Measurements from ENCODE around the gene CTIF.

CTIF gene

DNA sequence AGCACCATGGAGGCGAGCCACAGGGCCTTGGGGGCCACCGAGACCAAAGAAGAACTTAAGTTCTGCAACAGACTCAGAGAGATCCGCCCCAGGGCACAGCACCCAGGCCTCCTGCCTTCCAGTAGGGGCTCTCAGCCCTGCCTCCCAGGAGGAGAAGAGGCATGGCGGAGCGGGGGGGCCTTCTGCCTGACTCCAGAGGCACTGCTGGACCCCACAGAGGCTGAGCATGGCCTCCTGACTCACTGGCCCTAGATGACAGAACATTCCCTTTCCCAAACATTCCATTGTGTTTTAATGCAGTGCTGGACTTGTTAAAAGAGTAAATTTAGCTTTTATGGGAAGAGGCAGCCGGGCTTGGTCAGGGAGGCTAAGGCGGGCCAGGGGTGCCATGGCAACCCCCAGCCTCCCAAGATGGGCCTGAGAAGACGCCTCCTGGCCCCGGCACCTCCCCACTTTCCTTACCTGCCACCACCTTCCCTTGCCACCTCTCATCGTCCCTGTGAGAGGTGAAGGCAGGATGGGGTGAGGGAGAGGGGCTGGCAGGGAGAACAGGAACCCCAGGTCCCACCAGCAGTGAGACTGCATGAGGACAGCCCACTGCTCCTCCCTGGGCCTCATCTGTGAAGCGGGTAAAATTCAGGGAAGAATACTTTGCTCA is 346.6 kb downstream of the CTIF start:
- DNase-seq (ENCODE audit: low read depth, low spot score) = no peak

DNA sequence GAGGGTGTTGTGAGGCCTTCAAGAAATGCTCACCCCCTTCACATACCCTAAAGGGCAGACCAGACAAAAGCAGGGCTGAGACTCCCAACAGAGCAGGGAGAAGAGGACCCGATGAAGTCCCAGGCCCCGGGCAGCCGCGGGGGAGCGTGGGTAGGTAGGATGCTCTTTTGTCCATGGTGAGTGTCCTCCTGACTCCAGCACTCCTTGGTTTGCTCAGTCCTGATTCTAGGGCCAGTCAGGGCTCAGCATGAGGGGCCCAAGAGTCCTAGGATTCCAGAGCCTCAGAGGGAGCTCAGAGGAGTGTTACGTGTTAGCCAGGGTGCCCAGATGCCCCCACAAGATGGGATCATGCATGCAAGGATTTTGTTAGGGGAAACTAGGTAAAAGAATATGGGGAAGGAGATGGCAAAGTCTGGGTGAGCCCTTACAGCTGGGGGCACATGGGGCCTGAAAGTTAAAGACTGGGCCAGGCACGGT is 347.1 kb downstream of the CTIF start:
- no peak for DNase-seq (ENCODE audit: low read depth, low spot score)

- DNase-seq (ENCODE audit: low read depth, low spot score) = no peak
Observed at GRCh38 chr18:48886520-48887293, 347.9 kb downstream of the CTIF start.

DNA sequence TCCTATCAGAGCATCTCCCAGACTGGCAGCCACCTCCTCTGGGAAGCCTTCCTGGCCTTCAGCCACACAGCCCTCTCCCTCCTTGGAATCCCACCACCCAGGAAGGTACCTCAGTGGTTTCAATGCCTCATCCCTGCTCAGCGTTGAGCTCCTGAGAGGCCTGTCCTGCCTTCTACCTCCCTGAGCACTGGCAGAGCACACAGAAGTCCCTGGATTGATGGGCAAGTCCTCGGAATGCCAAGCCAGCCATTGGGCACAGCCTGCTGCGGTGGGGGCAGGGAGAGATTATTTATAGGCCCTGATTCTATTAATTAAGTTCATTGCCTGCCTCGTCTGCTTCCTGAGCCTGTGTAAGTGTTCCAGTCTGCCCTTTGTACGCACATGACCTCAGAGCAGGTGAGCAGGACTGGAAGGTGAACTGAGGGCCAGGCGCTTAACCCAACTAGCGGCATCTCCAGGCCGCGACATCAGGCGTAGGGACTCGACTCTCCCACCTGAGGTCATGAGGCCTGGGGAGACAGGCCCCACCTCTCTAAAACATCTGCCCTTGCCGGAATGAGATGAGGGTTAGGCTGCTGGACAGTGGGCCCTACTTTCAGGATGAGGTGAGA is 348.6 kb downstream of the CTIF start:
- no peak for DNase-seq (ENCODE audit: low read depth, low spot score)

DNA sequence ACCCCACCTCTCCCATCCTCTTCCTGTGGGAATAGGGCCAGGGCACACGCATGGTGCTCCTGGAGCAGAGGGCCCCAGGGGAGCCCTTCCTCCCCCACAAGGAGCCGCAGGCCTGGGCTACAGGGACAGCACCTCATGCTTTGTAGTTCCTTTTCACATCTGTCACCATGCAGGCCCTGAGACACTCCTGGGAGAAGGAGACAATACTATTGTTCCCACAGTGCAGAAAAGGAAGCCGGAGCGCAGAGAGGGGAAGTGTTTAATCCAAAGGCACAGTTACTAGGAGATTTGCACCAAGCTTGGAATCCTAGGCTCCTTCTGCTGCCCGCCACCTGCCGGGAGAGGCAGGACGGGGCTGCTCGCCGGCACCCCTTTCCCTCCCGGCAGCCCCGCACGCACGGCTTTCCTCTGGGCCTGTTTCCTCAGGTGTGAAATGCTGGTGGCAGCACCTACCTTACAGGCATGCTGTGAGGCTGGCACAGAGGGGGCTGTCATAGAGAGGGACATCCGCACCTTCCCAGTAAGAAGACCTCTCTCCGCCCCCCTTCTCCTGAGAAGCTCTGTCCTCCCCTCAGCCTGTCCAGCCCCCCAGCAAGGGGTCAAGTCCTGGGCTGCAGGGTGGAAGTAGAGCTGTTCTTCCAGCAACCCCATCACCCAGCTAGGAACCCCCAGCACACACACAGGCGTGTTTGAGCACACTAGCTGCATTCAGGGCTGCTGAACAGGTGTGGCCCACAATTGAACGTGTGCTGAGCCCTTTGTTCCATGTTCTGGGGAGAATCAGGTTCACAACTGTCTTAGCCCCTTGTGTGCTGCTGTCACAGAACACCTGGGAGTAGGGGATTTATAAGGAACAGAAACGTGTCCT is 349.3 kb downstream of the CTIF start:
- DNase-seq (ENCODE audit: low read depth, low spot score) = no peak

DNA sequence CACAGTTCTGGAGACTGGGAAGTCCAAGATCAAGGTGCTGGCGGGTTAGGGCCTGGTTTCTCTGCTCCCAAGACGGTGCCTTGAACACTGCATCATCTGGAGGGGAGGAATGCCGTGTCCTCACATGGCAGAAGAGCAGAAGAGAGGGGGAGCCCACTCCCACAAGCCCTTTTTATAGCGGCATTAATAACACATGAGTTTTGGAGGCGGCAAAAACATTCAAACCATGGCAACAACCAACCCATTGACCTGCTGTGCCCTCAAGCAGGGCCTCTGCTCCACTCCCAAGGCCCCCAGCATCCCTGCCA is 349.9 kb downstream of the CTIF start:
- DNase-seq (ENCODE audit: low read depth, low spot score) = no peak

GRCh38 chr18:48889115-48889941 is 350.5 kb downstream of the CTIF start:
- no peak for DNase-seq (ENCODE audit: low read depth, low spot score)

DNA sequence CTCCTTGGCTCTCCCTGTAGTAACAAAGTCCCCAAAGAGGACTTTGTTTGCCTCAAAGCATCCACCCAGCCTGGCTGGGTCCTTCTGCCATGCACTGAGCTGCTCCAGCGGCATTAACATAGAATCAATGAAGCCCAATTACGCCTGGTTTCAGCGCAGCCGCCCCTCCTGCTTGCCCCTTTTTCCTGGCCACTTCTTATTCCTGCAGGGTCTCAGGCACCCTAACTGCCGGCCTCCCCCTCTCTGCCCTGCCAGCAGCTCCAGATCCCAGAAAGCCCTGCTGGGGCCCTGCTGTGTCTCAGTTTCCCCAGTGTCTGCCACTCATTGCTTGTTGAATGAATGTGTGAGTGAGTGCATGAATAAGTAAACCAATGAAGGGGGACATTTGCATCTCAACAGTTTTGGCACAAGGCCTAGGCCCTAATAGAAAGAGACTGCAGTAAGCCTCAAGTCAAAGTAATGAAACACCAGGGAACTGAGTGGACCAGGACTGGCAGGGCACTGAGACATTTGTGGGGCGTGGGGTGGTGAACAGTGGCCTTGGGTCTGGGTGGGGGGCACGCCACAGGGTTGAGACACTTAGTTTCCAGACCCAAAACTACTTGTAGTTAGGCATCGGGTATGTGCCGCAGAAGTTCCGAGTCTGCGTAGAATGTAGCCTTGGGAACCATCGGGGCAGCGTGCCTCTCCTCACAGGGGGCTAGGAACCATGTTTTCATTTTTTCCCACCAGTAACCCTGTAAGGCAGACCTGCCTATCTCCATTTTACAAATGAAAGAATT is 351.3 kb downstream of the CTIF start:
- DNase-seq (ENCODE audit: low read depth, low spot score) = no peak

GRCh38 chr18:48891721-48892120 is 352.9 kb downstream of the CTIF start:
- DNase-seq (ENCODE audit: low read depth, low spot score) = no peak

DNA sequence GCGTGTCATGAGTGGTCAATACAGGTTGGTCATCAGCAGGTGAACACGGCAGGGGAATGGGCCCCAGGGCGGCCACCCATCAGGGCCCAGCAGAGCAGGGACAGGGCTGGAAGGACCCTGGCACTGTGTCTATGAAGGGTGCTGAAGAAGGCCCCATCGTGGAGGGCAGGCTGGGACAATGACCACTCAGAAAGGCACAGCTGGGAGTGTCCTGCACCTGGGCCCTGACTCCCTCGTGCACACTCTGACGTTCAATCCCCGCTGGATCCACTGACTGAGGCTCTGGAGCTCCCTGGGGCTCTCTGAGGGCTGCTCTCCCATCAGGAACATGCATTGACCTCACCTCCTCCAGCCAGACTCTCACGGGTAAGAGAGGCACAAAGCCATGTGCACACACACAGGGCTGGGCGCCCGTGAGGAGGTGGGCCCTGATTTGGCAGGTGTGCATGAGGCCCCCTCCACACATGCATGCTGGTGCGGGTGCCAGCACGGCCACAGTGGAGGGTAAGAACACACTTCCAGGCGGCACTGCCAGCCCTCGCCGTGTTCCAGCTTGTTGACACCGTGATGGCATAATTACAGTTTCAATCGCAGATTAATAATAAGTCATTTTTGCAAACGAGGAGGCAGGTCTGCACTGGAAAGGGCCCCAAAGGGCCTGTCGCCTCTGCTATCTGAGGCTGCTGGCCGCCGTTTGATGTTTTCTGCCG is 353.5 kb downstream of the CTIF start:
- no peak for DNase-seq (ENCODE audit: low read depth, low spot score)

DNA sequence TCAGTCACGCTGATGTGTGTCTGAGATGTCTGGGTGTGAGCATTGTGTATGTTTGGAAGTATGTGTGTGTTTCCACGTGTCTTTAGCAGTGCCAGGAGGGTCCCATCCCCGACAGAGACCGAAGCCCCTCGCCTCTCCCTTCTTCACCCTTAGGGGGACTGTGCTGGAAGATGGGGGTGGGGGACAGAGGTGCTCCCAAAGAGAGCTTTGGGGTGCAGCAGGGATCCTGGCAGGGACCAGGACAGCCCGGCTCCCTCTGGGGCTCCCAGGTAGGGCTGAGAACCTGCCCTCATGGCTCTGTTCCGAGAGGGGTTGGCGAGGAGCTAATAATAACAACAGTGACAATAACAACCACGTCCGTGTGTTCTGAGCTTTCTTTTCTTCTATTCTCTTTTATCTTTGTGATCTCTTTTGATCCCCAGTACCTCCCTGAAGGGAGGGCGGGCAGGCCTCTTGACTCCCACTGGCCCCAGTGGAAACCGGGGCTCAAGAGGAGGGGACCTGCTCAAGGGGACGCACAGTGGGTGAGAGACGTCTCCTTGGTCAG is 354.3 kb downstream of the CTIF start:
- no peak for DNase-seq (ENCODE audit: low read depth, low spot score)

- no peak for DNase-seq (ENCODE audit: low read depth, low spot score)
Observed at GRCh38 chr18:48893608-48894600, 355.1 kb downstream of the CTIF start.

GRCh38 chr18:48894799-48895346 is 356.0 kb downstream of the CTIF start:
- DNase-seq (ENCODE audit: low read depth, low spot score) = no peak

DNA sequence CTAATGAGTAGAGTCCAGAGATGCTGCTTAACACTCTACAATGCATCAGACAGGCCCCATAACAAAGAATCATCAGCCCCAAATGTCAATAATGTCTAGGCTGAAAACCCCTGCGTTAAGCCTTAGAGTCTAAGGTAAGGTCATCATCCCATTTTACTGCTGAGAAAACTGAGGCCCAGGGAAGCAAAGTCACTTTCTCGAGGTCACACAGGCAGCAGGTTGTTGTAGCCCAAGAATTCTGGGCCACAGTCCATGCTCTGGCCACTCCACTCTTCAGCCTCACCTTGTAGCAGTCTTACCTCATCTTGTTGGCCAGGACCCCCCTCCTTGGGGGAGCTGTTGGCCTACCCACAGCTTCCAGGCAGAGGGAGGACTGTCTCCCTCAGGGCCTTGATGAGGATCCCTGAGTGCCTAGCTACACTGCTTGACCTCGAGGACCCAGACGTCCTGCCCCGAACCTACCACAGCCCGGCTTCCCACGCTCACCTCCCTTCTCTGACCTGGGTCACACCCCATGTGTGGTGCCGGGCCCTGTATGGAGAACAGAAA is 357.6 kb downstream of the CTIF start:
- DNase-seq (ENCODE audit: low read depth, low spot score) = no peak

DNA sequence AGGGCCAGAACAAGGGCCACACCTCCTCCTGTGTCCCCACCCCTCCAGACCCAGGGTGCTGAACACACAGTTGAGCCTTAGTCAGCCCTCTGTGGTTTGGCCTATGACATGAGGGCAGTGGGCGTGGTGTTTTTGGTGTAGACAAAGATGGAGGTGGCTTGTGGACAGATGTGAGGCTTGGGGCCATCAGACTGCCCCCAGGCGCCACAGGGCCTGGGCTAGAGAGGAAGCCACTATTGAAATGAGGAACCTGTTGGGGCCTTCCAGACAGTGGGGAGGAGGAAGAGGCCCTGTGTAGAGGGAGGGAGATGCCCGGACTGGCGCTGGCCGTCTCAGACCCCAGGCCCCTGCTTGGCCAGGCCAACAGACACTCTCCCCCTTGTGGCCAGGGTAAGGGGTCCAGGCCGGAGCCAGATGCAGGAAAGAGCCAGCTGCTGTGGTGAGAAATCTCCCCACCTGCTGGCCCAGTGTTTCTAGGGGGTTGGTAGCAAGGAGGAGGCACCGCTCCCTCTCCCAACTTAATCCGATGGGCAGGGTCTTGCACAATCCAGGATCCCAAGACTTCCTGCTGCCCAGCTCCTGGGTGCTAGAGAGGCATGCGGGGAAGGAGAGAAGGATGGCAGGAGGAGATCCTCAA is 358.2 kb downstream of the CTIF start:
- DNase-seq (ENCODE audit: low read depth, low spot score) = no peak

DNA sequence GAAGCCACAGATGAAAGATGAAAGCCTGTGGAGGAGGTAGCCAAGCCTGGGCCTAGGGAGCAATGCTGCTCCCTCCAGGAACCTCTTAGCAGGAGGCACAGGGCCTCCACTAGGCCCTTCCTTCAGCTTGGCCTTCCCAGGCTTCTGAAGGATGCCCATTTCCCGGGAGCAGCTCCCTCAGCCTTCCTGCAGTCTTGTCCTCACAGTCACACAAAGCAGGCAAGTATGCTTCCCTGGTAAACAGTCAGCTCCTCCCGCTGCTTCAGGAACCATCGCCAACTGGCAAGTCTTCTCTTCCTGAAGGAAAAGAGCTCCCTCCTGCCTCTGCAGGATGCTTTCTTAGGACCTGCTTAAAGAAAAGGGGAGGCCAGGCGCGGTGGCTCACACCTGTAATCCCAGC is 358.7 kb downstream of the CTIF start:
- no peak for DNase-seq (ENCODE audit: low read depth, low spot score)

GRCh38 chr18:48898521-48898920 is 359.7 kb downstream of the CTIF start:
- no peak for DNase-seq (ENCODE audit: low read depth, low spot score)

Data from activated naive CD8-positive, alpha-beta T cell treated with anti-CD3 and anti-CD28 coated beads, Interleukin-2, amount 50 U/mL, for 16 hours (primary cell).